Activated CD8-positive, alpha-beta memory T cell treated with anti-CD3 and anti-CD28 coated beads, Interleukin-2, amount 10 ng/mL, durations not matched to agents 7 days and 5 days (primary cell): ENCODE measurements around the gene EXOC8. TPM values are rescaled to one million over a fixed set of nuclear protein-coding genes. Genes with fewer than 3 reads are reported as not detected.
A peak's percentile ranks its signal among the peaks of the same experiment; 100 is the strongest.
"Not testable (repeated sequence)": the region's sequence is repeated elsewhere in the genome, so short reads cannot be mapped to it uniquely, and the experiment has no call there.

Source experiments
- ATAC-seq: fragments of 150-1000 bp; cut with Tn5 transposase; one replicate; pipeline ENCODE4 v1.10.0; 2021; ENCODE audit warnings: moderate library complexity
- CTCF ChIA-PET: fragments of 350-600 bp; sonication (Branson Sonifier 250); formaldehyde crosslinking; loops from one replicate; lab custom pipeline; 2021; ENCODE audit warnings: antibody characterized with exemption; lab: Charles Lee
- DNase-seq: peaks from one replicate; pipeline ENCODE4 v3.0.0-alpha.2; 2020
- H3K27ac Mint-ChIP-seq: one replicate; pipeline ENCODE4 v1.8.0; 2021; ENCODE audit warnings: mild to moderate bottlenecking, mixed read lengths
- H3K27me3 Mint-ChIP-seq: one replicate; pipeline ENCODE4 v1.8.0; 2021; ENCODE audit warnings: mixed read lengths
- H3K36me3 Mint-ChIP-seq: one replicate; pipeline ENCODE4 v1.8.0; 2021; ENCODE audit warnings: mild to moderate bottlenecking, mixed read lengths
- H3K4me1 Mint-ChIP-seq: one replicate; pipeline ENCODE4 v1.8.0; 2021; ENCODE audit warnings: mixed read lengths
- H3K4me3 Mint-ChIP-seq: one replicate; pipeline ENCODE4 v1.8.0; 2021; ENCODE audit warnings: mild to moderate bottlenecking, moderate library complexity, mixed read lengths
- H3K9me3 Mint-ChIP-seq: one replicate; pipeline ENCODE4 v1.8.0; 2022; ENCODE audit warnings: low read depth, mixed read lengths
- total RNA-seq, 2 experiments: library from RNA; stranded (reverse); gene quantifications; one replicate each; pipeline ENCODE4 v1.2.3, GENCODE V29; 2021

The EXOC8 gene
- total RNA-seq, 2 experiments from 2014 or later = 18.8 to 19.3 TPM

DNA sequence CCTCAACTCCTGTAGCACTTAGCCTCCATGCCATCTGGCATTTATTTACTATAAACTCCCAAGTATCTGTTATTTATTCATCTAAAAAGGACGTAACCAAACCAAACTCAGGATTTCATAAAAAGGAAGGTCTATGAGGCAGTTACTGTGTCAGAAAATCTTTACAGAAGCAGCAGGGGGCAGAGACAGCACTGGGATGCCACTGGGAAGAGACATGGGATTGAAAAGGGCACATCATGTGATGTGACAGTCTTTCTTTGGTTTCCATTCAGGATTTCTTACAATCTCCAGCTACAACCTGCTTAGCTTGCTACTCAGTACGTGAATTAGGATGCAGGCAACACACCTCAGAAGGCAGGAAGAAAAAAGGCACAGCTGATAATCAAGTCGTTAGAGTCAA lies 31.6 kb upstream of the EXOC8 start:
- ATAC-seq (no peak), DNase-seq (no peak)
- H3K4me3 Mint-ChIP-seq = no peak overlapping the region
- H3K36me3 Mint-ChIP-seq = peaks cover 25% of the 10 kb centered on the region
- no peaks in the 10 kb centered on the region for H3K4me1 Mint-ChIP-seq
- no peaks in the 10 kb centered on the region for H3K27me3 Mint-ChIP-seq
- no peak overlapping the region for H3K27ac Mint-ChIP-seq
- H3K9me3 Mint-ChIP-seq = no peaks in the 10 kb centered on the region
- CTCF ChIA-PET = no interaction called here

DNA sequence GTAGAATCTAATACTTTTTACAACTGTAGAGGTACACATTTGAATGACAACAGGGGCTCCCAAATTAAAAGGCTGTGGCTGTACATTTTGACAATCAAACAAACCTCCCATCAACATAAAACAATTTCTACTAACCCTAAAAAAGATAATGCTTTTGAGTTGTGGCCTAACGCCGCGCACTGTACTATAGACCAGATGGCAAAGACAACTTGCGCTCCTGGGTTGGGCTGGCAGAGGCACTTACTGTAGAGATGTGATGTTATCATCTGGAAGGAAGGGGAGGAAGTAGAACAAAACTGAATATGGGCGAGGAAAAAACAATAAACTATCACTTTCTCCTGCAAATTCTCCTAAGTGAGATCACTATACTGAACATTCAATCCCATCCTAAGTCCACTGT lies 26.5 kb upstream of the EXOC8 start:
- H3K4me3 Mint-ChIP-seq = no peak overlapping the region
- no peak overlapping the region for H3K27ac Mint-ChIP-seq
- H3K4me1 Mint-ChIP-seq = no peaks in the 10 kb centered on the region
- no peaks in the 10 kb centered on the region for H3K9me3 Mint-ChIP-seq
- H3K36me3 Mint-ChIP-seq = peaks cover 29% of the 10 kb centered on the region
- DNase-seq (no peak), ATAC-seq (no peak)
- H3K27me3 Mint-ChIP-seq = no peaks in the 10 kb centered on the region
- CTCF ChIA-PET = interaction anchor here (3.7 kb wide), 1 partner anchor 30 kb away, joined by 11 read pairs; no protein-coding TSS in a partner anchor

DNA sequence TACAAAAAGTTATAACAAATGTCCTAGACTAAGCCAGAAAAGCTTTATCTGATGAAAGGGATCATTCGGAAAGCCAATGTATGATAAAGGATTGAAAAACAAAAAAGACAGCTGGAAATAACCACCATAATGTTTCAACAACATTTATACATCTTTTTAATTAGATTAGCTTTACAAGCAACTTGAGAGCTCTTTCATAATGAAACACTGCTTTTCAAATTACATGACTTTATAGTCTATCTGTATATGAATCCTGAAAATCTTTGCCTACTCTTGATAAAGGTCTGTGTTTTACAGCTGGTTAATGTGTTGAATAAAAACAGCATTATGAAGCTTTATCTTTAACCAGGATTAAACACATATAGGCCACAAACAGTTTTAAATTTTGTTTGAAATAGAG lies 26.0 kb upstream of the EXOC8 start:
- Mint-ChIP-seq H3K36me3 (peaks cover 27% of the 10 kb centered on the region), H3K9me3 (no peaks in the 10 kb centered on the region), H3K27me3 (no peaks in the 10 kb centered on the region), H3K27ac (no peak overlapping the region), H3K4me1 (no peaks in the 10 kb centered on the region), H3K4me3 (no peak overlapping the region)
- DNase-seq (no peak), ATAC-seq (no peak)
- CTCF ChIA-PET = interaction anchor here (0.9 to 3.7 kb wide), 4 partner anchors 8 to 240 kb away, joined by 3 to 11 read pairs (median 4); no protein-coding TSS in a partner anchor

DNA sequence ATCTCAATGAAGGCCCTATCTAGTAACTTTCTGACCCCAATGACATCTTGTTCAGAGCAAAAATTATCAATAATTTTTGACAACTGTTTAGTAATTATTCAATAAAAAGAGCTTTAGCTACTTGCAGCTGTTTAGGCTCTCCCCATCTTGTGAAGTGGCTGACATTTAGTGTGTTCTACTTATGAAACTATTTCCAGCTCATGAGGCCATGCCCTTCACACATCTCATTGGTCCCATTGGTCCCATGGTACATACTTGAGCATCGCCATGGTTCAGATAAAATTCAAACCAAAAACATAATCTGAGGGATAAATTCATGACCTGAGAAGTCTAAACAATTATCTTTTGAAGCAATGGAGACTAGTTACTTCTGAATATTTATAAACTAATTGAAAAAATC lies 24.7 kb upstream of the EXOC8 start:
- no peaks in the 10 kb centered on the region for H3K27me3 Mint-ChIP-seq
- CTCF ChIA-PET = interaction anchor here (0.6 to 3.7 kb wide), 8 partner anchors 19 to 504 kb away, joined by 3 to 11 read pairs (median 4); partner anchors contain the start of genes EXOC8 and SPRTN
- H3K27ac Mint-ChIP-seq = no peak overlapping the region
- peaks cover 8% of the 10 kb centered on the region for H3K4me1 Mint-ChIP-seq
- no peak for ATAC-seq
- no peaks in the 10 kb centered on the region for H3K9me3 Mint-ChIP-seq
- no peak for DNase-seq
- H3K36me3 Mint-ChIP-seq = peaks cover 28% of the 10 kb centered on the region
- H3K4me3 Mint-ChIP-seq = no peak overlapping the region

DNA sequence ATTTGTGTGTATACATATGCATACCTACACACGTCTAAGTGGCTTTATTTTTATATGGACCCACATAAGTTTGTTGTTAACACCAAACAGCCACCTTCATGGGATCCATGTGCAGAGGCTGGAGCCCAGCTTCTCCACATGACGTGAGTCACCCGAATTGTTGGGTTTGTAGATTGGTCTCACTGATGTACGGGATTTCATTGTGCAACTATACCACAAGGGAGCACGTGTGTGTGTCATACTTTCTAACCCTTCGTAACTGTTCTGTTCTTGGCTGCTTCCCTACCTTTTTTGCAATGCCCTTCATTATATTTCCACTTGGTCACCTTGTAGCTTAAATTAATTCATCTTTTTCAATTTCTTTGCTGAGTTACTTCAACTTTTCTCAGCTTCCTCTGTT lies 21.5 kb upstream of the EXOC8 start:
- Mint-ChIP-seq H3K36me3 (peaks cover 13% of the 10 kb centered on the region), H3K4me1 (peaks cover 12% of the 10 kb centered on the region), H3K9me3 (no peaks in the 10 kb centered on the region), H3K27me3 (no peaks in the 10 kb centered on the region), H3K27ac (no peak overlapping the region), H3K4me3 (no peak overlapping the region)
- ATAC-seq (no peak), DNase-seq (no peak)
- CTCF ChIA-PET = interaction anchor here (0.7 to 3.4 kb wide), 4 partner anchors 13 to 242 kb away, joined by 3 to 26 read pairs (median 5); partner anchors contain the start of genes EXOC8 and SPRTN

DNA sequence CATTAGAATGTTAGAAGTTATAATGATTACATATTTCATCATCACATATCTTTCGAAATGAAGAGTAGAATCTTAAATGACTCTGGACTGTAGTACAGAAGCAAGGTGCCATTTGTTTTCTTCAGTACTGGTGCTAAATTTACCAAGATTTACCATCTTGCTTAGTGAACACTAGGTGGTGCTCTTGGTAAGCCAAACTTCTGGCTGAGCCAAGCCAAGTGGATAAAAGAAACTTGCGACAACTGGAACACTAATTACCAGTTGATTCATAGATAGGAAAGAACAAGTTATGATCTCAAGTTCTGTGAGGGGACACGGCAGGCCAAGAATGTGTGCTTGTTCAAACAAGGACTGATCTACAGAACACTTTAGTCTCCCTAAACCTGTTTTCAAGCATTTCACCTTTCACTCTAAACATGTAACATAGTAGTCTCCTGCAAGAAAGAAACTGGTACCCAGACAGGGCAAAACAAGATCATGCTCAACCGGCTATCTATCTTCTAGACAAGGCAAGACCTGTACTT lies 20.2 kb upstream of the EXOC8 start:
- Mint-ChIP-seq H3K4me1 (peaks cover 12% of the 10 kb centered on the region), H3K9me3 (no peaks in the 10 kb centered on the region), H3K27me3 (no peaks in the 10 kb centered on the region), H3K27ac (peak overlapping the region; percentile 69), H3K4me3 (no peak overlapping the region), H3K36me3 (peaks cover 16% of the 10 kb centered on the region)
- peak; percentile 87 for ATAC-seq
- peak; percentile 47 for DNase-seq
- CTCF ChIA-PET = interaction anchor here (0.7 to 3.4 kb wide), 12 partner anchors 9 to 248 kb away, joined by 3 to 26 read pairs (median 4); partner anchors contain the start of genes EXOC8 and SPRTN

DNA sequence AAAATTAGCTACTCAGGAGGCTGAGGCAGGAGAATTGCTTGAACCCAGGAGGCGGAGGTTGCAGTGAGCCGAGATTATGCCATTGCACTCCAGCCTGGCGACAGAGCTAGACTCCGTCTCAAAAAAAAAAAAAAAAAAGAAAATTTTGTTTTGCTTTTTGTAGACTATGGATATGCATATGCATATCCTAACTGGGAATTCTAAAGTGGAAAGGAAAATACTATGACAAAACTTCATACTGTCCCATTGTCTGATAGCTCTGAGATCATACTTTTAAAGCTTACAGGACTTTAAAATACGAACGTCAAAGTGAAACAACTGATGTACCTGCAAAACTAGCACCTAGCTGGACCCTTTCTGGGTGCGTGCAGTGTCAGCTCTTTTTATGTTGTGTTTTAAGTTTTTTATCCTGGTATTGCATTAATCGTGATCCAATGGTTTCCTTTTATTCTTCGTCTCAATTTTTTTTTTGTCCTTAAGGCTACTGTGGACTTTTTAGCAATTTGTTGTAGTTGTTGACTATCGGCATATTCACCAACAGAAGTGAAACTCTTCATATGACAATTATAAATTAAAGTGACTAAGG lies 19.6 kb upstream of the EXOC8 start:
- no peak overlapping the region for H3K4me3 Mint-ChIP-seq
- H3K36me3 Mint-ChIP-seq = peaks cover 21% of the 10 kb centered on the region
- no peak overlapping the region for H3K27ac Mint-ChIP-seq
- peaks cover 12% of the 10 kb centered on the region for H3K4me1 Mint-ChIP-seq
- H3K9me3 Mint-ChIP-seq = no peaks in the 10 kb centered on the region
- ATAC-seq (no peak), DNase-seq (no peak)
- CTCF ChIA-PET = interaction anchor here (0.7 to 3.4 kb wide), 11 partner anchors 8 to 249 kb away, joined by 3 to 26 read pairs (median 5); partner anchors contain the start of genes EXOC8 and SPRTN
- no peaks in the 10 kb centered on the region for H3K27me3 Mint-ChIP-seq

DNA sequence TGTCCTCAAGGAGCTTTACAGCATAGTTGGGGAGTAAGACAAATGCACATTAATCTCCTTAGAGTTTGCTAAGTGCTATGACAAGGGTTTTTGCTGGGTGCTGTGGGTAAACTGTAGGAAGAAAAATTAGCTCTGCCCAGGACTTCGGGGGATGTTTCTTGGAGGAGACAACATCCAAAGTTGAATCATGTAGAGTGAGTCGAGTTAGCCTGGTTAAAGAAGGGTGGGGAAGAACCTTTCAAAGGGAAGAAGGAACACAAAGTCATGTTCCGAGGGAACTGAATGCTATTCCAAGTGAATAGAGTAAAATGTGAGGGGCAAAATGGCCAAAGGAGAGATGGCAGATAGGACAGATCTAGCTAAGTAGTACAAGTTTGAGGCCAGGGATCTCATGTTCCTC lies 17.5 kb upstream of the EXOC8 start:
- Mint-ChIP-seq H3K4me1 (peaks cover 12% of the 10 kb centered on the region), H3K36me3 (peaks cover 20% of the 10 kb centered on the region), H3K4me3 (no peak overlapping the region), H3K27ac (peak overlapping the region; percentile 28), H3K9me3 (no peaks in the 10 kb centered on the region), H3K27me3 (no peaks in the 10 kb centered on the region)
- CTCF ChIA-PET = interaction anchor here (1.4 kb wide), 1 partner anchor 230 kb away, joined by 6 read pairs; no protein-coding TSS in a partner anchor
- ATAC-seq (no peak), DNase-seq (no peak)

DNA sequence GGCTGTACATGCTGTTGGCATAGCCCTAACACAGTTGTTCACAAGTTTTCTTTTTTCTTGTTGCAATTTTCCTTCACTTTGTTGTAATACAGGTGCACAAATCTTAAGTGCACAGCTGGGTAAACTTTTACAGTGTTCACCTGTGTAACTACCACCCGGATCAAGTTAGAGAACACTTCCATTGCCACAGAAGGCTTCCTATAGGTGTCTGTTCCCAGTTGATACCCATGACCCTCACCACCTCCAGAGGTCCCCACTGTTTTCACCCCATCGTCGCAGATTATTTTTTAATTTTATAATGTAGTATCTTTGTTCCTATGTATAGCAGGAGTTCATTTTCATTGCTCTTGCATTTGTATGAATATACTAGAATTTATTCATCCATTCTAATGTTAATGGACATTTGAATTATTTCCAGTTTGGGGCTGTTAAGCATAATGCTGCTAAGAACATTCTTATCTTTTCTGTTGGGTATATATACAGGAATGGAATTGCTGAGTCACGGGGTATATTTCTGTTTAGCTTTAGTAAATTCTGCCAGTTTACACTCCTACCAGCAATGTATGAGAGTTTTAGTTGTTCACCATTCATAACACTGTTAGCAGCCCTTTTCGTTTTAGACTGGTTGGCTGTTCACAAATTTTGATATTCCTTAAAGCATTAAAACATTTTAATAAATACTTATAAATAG lies 16.8 kb upstream of the EXOC8 start:
- Mint-ChIP-seq H3K4me1 (peaks cover 12% of the 10 kb centered on the region), H3K27ac (no peak overlapping the region), H3K4me3 (no peak overlapping the region), H3K27me3 (no peaks in the 10 kb centered on the region), H3K36me3 (peaks cover 20% of the 10 kb centered on the region), H3K9me3 (no peaks in the 10 kb centered on the region)
- CTCF ChIA-PET = interaction anchor here (1.4 kb wide), 1 partner anchor 230 kb away, joined by 6 read pairs; no protein-coding TSS in a partner anchor
- no peak for ATAC-seq
- DNase-seq = no peak

DNA sequence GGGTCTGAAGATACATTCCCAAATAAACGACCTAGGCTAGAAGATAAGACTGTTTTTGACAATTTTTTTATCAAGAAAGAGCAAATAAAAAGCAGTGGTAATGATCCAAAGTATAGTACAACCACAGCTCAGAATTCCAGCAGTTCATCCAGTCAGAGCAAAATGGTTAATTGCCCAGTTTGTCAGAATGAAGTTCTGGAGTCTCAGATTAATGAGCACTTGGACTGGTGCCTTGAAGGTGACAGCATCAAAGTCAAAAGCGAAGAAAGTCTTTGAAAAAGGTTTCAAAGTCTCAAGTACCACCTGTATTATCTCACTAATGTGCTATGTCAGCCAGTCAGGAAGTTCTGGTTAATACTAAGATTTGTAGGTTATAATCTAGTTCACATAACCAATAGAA lies 15.4 kb upstream of the EXOC8 start:
- peaks cover 11% of the 10 kb centered on the region for H3K4me1 Mint-ChIP-seq
- H3K27me3 Mint-ChIP-seq = no peaks in the 10 kb centered on the region
- ATAC-seq = no peak
- no peaks in the 10 kb centered on the region for H3K9me3 Mint-ChIP-seq
- DNase-seq = no peak
- CTCF ChIA-PET = no interaction called here
- H3K4me3 Mint-ChIP-seq = no peak overlapping the region
- peaks cover 23% of the 10 kb centered on the region for H3K36me3 Mint-ChIP-seq
- H3K27ac Mint-ChIP-seq = no peak overlapping the region

DNA sequence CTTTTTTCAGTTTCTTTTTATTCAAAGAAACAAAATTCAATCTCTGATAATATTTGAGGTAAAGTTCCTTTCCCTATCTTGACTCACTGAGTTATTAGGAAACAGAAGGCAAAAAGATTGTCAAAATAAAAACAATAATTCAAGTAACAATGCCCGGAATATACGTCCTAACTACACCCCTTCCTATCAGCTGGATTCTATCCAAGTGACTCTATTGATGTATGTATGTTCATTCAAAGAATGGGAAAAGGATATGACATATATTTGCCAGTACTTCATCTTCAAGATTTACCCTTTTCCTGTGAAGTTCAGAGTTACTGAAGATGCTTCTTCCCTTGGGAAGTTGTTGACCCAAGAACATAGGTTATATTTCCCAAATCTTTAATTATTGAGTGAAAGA lies 14.2 kb upstream of the EXOC8 start:
- no peaks in the 10 kb centered on the region for H3K9me3 Mint-ChIP-seq
- no peaks in the 10 kb centered on the region for H3K27me3 Mint-ChIP-seq
- DNase-seq (no peak), ATAC-seq (no peak)
- peaks cover 26% of the 10 kb centered on the region for H3K36me3 Mint-ChIP-seq
- CTCF ChIA-PET = no interaction called here
- peaks cover 3% of the 10 kb centered on the region for H3K4me1 Mint-ChIP-seq
- H3K27ac Mint-ChIP-seq = no peak overlapping the region
- no peak overlapping the region for H3K4me3 Mint-ChIP-seq

DNA sequence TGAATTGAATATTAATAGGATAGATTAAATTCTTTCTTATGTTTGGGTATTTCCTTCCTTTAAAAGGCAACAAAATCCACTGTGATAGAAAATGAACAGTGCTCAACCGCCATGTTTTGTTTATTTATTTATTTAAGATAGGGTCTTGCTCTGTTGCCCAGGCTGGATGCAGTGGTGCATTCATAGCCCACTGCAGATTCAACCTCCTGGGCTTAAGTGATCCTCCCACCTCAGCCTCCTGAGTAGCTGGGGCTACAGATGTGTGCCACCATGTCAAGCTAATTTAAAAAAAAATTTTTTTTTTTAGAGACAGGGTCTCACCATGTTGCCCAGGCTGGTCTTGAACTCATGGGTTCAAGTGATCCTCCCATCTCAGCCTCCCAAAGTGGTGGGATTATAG lies 11.2 kb upstream of the EXOC8 start:
- DNase-seq, H3K9me3 Mint-ChIP-seq, H3K4me3 Mint-ChIP-seq, H3K27me3 Mint-ChIP-seq, H3K4me1 Mint-ChIP-seq, ATAC-seq, H3K27ac Mint-ChIP-seq: not testable (repeated sequence)
- CTCF ChIA-PET = interaction anchor here (1.2 to 1.5 kb wide), 2 partner anchors 8 to 11 kb away, joined by 3 to 4 read pairs; partner anchors contain the start of genes EXOC8 and SPRTN
- peaks cover 28% of the 10 kb centered on the region for H3K36me3 Mint-ChIP-seq

DNA sequence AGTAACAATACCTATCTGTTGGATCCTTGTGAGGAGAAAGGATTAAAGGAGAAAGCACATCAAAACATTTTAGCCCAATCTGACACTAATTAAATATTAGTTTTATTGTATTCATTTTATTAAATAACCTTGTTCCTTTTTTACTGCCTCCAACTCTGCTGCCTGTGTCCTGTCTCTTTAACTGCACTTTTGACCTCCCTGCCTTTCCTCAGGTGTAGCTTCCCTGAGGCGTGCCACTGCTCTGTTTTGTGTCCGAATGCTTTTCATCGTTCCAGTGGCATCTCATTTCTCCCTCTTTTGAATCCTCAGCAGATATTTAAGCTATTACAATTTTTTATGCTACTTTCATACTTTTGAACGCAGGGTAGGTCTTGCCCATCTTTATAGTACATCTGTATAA lies 10.8 kb upstream of the EXOC8 start:
- H3K9me3 Mint-ChIP-seq = no peaks in the 10 kb centered on the region
- H3K36me3 Mint-ChIP-seq = peaks cover 30% of the 10 kb centered on the region
- DNase-seq = no peak
- no peak for ATAC-seq
- no peaks in the 10 kb centered on the region for H3K4me1 Mint-ChIP-seq
- no peaks in the 10 kb centered on the region for H3K27me3 Mint-ChIP-seq
- no peak overlapping the region for H3K27ac Mint-ChIP-seq
- CTCF ChIA-PET = interaction anchor here (1.2 to 1.5 kb wide), 3 partner anchors 9 to 29 kb away, joined by 3 to 4 read pairs (median 3); partner anchors contain the start of genes EXOC8 and SPRTN
- H3K4me3 Mint-ChIP-seq = no peak overlapping the region
